Renal cortical epithelial cell (primary cell): Measurements from ENCODE around the gene KCNK2. TPM values are rescaled to one million over a fixed set of nuclear protein-coding genes. Genes with fewer than 3 reads are reported as not detected.

Experiments used
- DNase-seq: peaks from one replicate; pipeline ENCODE4 v3.0.0-alpha.2; 2011; ENCODE audit warnings: low read depth
- total RNA-seq: library from RNA; depleted of rRNA; stranded (reverse); fragments of >200 nt; gene quantifications from 2 replicates; pipeline ENCODE4 v1.2.3, GENCODE V29; 2014

The KCNK2 gene
- total RNA-seq = 0.25 TPM in 1 of 2 replicates, not detected in the other

GRCh38 chr1:215082532-215083382 lies at the start of gene KCNK2:
KCNK2 (plus strand) TSS chr1:215082737; CDS start chr1:215083386, 649 bp downstream.
- DNase-seq = no peak

GRCh38 chr1:215032911-215033526 lies 49.5 kb upstream of the KCNK2 start:
- no peak for DNase-seq

GRCh38 chr1:215040190-215040589 lies 42.3 kb upstream of the KCNK2 start:
- DNase-seq = no peak

- DNase-seq = no peak
These were observed 39.1 kb upstream of the KCNK2 start for GRCh38 chr1:215043401-215043800.

- DNase-seq = peak; percentile 98
These were observed 38.4 kb upstream of the KCNK2 start for GRCh38 chr1:215044151-215044550.

GRCh38 chr1:215045698-215046308 lies 36.7 kb upstream of the KCNK2 start:
- DNase-seq = no peak

- no peak for DNase-seq
These were observed 30.1 kb upstream of the KCNK2 start for GRCh38 chr1:215052256-215053015.

- DNase-seq = no peak
These were observed 28.3 kb upstream of the KCNK2 start for GRCh38 chr1:215054266-215054665.

GRCh38 chr1:215055281-215055935 lies 27.1 kb upstream of the KCNK2 start:
- no peak for DNase-seq

- DNase-seq = no peak
These were observed 26.0 kb upstream of the KCNK2 start for GRCh38 chr1:215056584-215056983.

- no peak for DNase-seq
These were observed 22.6 kb upstream of the KCNK2 start for GRCh38 chr1:215059947-215060346.

GRCh38 chr1:215064327-215064726 lies 18.2 kb upstream of the KCNK2 start:
- no peak for DNase-seq

- no peak for DNase-seq
These were observed 11.5 kb upstream of the KCNK2 start for GRCh38 chr1:215071078-215071477.

- peak; percentile 74 for DNase-seq
These were observed 6.2 kb upstream of the KCNK2 start for GRCh38 chr1:215076322-215076721.

- DNase-seq = no peak
These were observed 3.1 kb upstream of the KCNK2 start for GRCh38 chr1:215079456-215079855.

- DNase-seq = no peak
These were observed 641 bp upstream of the KCNK2 start for GRCh38 chr1:215081661-215082531.

GRCh38 chr1:215083383-215083961 lies 935 bp downstream of the KCNK2 start:
- peak; percentile 36 for DNase-seq

- no peak for DNase-seq
These were observed 2.1 kb downstream of the KCNK2 start for GRCh38 chr1:215084621-215085020.

- DNase-seq = no peak
These were observed 5.1 kb downstream of the KCNK2 start for GRCh38 chr1:215087603-215088002.

- DNase-seq = no peak
These were observed 11.8 kb downstream of the KCNK2 start for GRCh38 chr1:215094381-215094780.
